ENCODE measurements around the gene GALNT1.

Gene GALNT1

DNA sequence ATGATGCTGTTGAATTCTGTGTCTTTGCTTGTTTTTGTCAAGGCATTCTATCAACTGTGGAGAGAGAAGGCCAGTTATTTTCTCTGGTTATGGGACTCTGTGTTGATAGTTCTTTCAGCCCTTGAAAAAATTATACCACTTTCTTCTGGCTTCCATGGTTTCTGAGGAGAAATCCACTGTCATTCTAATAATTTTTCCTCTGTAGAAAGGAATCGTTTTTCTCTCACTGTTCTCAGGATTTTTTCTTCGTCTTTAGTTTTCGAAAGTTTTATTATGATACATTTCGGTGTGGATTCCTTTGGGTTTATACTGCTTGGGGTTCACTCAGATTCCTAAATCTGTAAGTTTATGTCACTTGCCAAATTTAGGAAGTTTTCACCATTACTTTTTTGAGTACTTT is 6.6 kb downstream of the GALNT1 start:
- Histone ChIP-seq H3K4me2 (ENCODE audit: low read depth, low read length) (no peak overlapping the region), H2AFZ (ENCODE audit: low read length) (no peak overlapping the region), H3K9me2 (replicated peaks; ENCODE audit: insufficient read depth, low read length) (no peaks in the 10 kb centered on the region), H3K4me3 (ENCODE audit: low read length) (no peak overlapping the region), H3K9me3 (replicated peaks; ENCODE audit: insufficient read depth, low read length) (no peaks in the 10 kb centered on the region), H3K27me3 (replicated peaks; ENCODE audit: insufficient read depth, low read length) (no peaks in the 10 kb centered on the region), H3K9ac (ENCODE audit: low read length) (no peak overlapping the region), H3K27ac (ENCODE audit: low read length) (no peak overlapping the region), H3K4me1 (ENCODE audit: low read length) (peaks cover 12% of the 10 kb centered on the region; the same call in 1 of the 2 replicates), H3K36me3 (replicated peaks; ENCODE audit: insufficient read depth, low read length) (no peaks in the 10 kb centered on the region), H4K20me1 (ENCODE audit: insufficient read depth, low read length) (no peaks in the 10 kb centered on the region), H3F3A (ENCODE audit: insufficient read depth, low read length) (peaks cover under 1% of the 10 kb centered on the region; the same call in 1 of the 2 replicates), H3K79me2 (ENCODE audit: low read length) (peaks cover 44% of the 10 kb centered on the region)
- TF ChIP-seq EZH2 (optimal IDR thresholded peaks at IDR 0.05; ENCODE audit: low read depth, low read length) (no peak), EZH2phosphoT487 (IDR thresholded peaks at IDR 0.05; ENCODE audit: low read length) (no peak)
- TF ChIP-seq, protein P1, sequence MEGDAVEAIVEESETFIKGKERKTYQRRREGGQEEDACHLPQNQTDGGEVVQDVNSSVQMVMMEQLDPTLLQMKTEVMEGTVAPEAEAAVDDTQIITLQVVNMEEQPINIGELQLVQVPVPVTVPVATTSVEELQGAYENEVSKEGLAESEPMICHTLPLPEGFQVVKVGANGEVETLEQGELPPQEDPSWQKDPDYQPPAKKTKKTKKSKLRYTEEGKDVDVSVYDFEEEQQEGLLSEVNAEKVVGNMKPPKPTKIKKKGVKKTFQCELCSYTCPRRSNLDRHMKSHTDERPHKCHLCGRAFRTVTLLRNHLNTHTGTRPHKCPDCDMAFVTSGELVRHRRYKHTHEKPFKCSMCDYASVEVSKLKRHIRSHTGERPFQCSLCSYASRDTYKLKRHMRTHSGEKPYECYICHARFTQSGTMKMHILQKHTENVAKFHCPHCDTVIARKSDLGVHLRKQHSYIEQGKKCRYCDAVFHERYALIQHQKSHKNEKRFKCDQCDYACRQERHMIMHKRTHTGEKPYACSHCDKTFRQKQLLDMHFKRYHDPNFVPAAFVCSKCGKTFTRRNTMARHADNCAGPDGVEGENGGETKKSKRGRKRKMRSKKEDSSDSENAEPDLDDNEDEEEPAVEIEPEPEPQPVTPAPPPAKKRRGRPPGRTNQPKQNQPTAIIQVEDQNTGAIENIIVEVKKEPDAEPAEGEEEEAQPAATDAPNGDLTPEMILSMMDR (IDR thresholded peaks at IDR 0.05; ENCODE audit: low read length): no peak
- DNase-seq: no peak

DNA sequence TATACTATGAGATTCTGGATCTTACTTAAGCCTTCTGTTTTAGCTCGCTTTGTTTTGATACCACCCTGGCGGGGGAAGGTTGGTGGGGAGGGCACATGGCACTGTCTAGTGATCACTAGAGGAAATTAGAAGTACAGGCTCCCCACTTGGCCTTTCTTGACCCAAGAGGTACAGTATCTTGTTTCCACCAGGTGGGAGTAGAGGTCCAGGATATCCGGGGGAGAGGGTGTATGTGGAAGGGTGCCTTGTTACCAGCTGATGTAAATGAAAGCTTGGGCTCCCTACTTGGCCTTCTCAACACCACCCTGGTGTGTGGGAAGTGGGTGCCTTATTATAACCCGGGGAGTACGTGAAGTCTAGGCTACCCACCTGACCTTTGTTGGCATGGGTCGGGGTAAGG is 7.5 kb downstream of the GALNT1 start:
- Histone ChIP-seq H3K4me2 (ENCODE audit: low read depth, low read length) (no peak overlapping the region), H3K27me3 (replicated peaks; ENCODE audit: insufficient read depth, low read length) (no peaks in the 10 kb centered on the region), H3K27ac (ENCODE audit: low read length) (no peak overlapping the region), H4K20me1 (ENCODE audit: insufficient read depth, low read length) (no peaks in the 10 kb centered on the region), H3K9me3 (replicated peaks; ENCODE audit: insufficient read depth, low read length) (no peaks in the 10 kb centered on the region), H2AFZ (ENCODE audit: low read length) (no peak overlapping the region), H3K9ac (ENCODE audit: low read length) (no peak overlapping the region), H3K79me2 (ENCODE audit: low read length) (peaks cover 44% of the 10 kb centered on the region), H3K4me3 (ENCODE audit: low read length) (no peak overlapping the region), H3F3A (ENCODE audit: insufficient read depth, low read length) (no peaks in the 10 kb centered on the region), H3K4me1 (ENCODE audit: low read length) (peaks cover 12% of the 10 kb centered on the region; the same call in 1 of the 2 replicates), H3K9me2 (replicated peaks; ENCODE audit: insufficient read depth, low read length) (no peaks in the 10 kb centered on the region), H3K36me3 (replicated peaks; ENCODE audit: insufficient read depth, low read length) (no peaks in the 10 kb centered on the region)
- TF ChIP-seq EZH2 (optimal IDR thresholded peaks at IDR 0.05; ENCODE audit: low read depth, low read length): no peak
- TF ChIP-seq, protein P1 (IDR thresholded peaks at IDR 0.05; ENCODE audit: low read length): no peak
- TF ChIP-seq EZH2phosphoT487 (IDR thresholded peaks at IDR 0.05; ENCODE audit: low read length): no peak
- DNase-seq: no peak

DNA sequence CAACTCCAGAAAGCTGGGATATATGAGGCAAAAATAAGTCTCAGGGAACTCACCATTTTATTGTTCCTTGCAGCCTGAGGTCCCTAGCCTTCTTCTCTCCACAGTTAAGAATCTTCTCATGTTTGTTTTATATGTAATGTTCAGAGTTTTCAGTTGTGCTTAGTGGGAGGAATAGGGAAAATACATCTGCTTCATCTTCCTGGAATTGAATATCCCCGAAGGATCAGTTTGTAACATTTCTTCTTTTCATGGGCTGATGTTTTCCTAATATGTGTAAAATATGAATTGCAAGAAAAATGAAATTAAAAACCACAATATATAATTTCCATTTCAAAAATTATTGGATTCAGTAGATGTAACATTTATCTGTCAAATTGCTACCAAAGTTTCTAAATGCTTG is 8.0 kb downstream of the GALNT1 start:
- Histone ChIP-seq H3K4me1 (ENCODE audit: low read length) (peaks cover 12% of the 10 kb centered on the region; the same call in 1 of the 2 replicates), H4K20me1 (ENCODE audit: insufficient read depth, low read length) (no peaks in the 10 kb centered on the region), H3K9ac (ENCODE audit: low read length) (no peak overlapping the region), H3K4me3 (ENCODE audit: low read length) (no peak overlapping the region), H3K79me2 (ENCODE audit: low read length) (peaks cover 44% of the 10 kb centered on the region), H3K9me2 (replicated peaks; ENCODE audit: insufficient read depth, low read length) (no peaks in the 10 kb centered on the region), H3F3A (ENCODE audit: insufficient read depth, low read length) (no peaks in the 10 kb centered on the region), H2AFZ (ENCODE audit: low read length) (no peak overlapping the region), H3K36me3 (replicated peaks; ENCODE audit: insufficient read depth, low read length) (no peaks in the 10 kb centered on the region), H3K4me2 (ENCODE audit: low read depth, low read length) (no peak overlapping the region), H3K27me3 (replicated peaks; ENCODE audit: insufficient read depth, low read length) (no peaks in the 10 kb centered on the region), H3K9me3 (replicated peaks; ENCODE audit: insufficient read depth, low read length) (no peaks in the 10 kb centered on the region), H3K27ac (ENCODE audit: low read length) (no peak overlapping the region)
- no peak for DNase-seq
- TF ChIP-seq EZH2phosphoT487 (IDR thresholded peaks at IDR 0.05; ENCODE audit: low read length): no peak

DNA sequence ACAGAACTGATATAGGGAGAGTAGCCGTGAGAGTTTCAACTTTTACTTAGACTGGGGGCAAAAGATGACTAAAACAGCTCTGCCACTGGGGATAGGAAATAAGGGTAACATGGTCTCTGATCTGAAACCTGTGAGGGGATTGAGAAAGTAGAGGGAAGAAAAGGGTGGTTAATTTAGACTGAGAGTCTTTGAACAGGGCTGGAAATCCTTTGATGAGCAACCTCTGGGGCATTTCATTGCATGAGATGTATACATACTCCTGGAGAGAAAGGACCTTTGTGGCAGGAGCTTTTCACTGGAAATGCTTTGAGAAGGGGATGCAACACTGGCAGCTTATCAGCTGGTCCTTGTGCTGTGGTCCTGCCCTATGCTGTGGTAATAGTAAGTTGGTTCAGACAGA is 9.4 kb downstream of the GALNT1 start:
- Histone ChIP-seq H3K27me3 (replicated peaks; ENCODE audit: insufficient read depth, low read length) (no peaks in the 10 kb centered on the region), H3F3A (ENCODE audit: insufficient read depth, low read length) (no peaks in the 10 kb centered on the region), H3K4me1 (ENCODE audit: low read length) (peaks cover 12% of the 10 kb centered on the region; the same call in 1 of the 2 replicates), H3K79me2 (ENCODE audit: low read length) (peaks cover 35% of the 10 kb centered on the region), H3K9ac (ENCODE audit: low read length) (no peak overlapping the region), H3K27ac (ENCODE audit: low read length) (no peak overlapping the region), H3K4me2 (ENCODE audit: low read depth, low read length) (no peak overlapping the region), H3K4me3 (ENCODE audit: low read length) (no peak overlapping the region), H2AFZ (ENCODE audit: low read length) (no peak overlapping the region), H3K9me3 (replicated peaks; ENCODE audit: insufficient read depth, low read length) (no peaks in the 10 kb centered on the region), H4K20me1 (ENCODE audit: insufficient read depth, low read length) (no peaks in the 10 kb centered on the region), H3K9me2 (replicated peaks; ENCODE audit: insufficient read depth, low read length) (no peaks in the 10 kb centered on the region), H3K36me3 (replicated peaks; ENCODE audit: insufficient read depth, low read length) (no peaks in the 10 kb centered on the region)
- DNase-seq: no peak
- TF ChIP-seq EZH2phosphoT487 (IDR thresholded peaks at IDR 0.05; ENCODE audit: low read length) (no peak), EZH2 (optimal IDR thresholded peaks at IDR 0.05; ENCODE audit: low read depth, low read length) (no peak)
- TF ChIP-seq, protein P1 (IDR thresholded peaks at IDR 0.05; ENCODE audit: low read length): no peak
